Stimulated activated CD4-positive, alpha-beta T cell treated with anti-CD3 and anti-CD28 coated beads, TNF-alpha, amount 100 ng/mL, for 4 hours (primary cell): Measurements from ENCODE around the gene TAS1R3.
"Not testable (repeated sequence)": the region's sequence is repeated elsewhere in the genome, so short reads cannot be mapped to it uniquely, and the experiment has no call there.

Source experiments
- DNase-seq, 3 experiments: peaks; one replicate each; pipeline ENCODE4 v3.0.0-alpha.2; 2020; ENCODE audit warnings: low read depth in 3 of 3

Gene TAS1R3

GRCh38 chr1:1309251-1310108 is 21.6 kb upstream of the TAS1R3 start:
- no peak for DNase-seq

- no peak for DNase-seq
Measured at GRCh38 chr1:1310109-1310385, 21.0 kb upstream of the TAS1R3 start.

GRCh38 chr1:1310476-1311053 is 20.5 kb upstream of the TAS1R3 start:
- no peak for DNase-seq

GRCh38 chr1:1311107-1312104 is 19.7 kb upstream of the TAS1R3 start:
- DNase-seq, result no peak

GRCh38 chr1:1312450-1313314 is 18.4 kb upstream of the TAS1R3 start:
- no peak for DNase-seq

GRCh38 chr1:1313500-1314236 is 17.4 kb upstream of the TAS1R3 start:
- no peak for DNase-seq

- no peak for DNase-seq
Measured at GRCh38 chr1:1314237-1314586, 16.9 kb upstream of the TAS1R3 start.

GRCh38 chr1:1314678-1315335 is 16.3 kb upstream of the TAS1R3 start:
- DNase-seq, result no peak

GRCh38 chr1:1315435-1315954 is 15.6 kb upstream of the TAS1R3 start:
- no peak for DNase-seq

GRCh38 chr1:1316199-1316598 is 14.9 kb upstream of the TAS1R3 start:
- DNase-seq, result not testable (repeated sequence)

GRCh38 chr1:1317420-1317819 is 13.7 kb upstream of the TAS1R3 start:
- no peak for DNase-seq

- DNase-seq, result no peak
Measured at GRCh38 chr1:1318131-1318652, 12.9 kb upstream of the TAS1R3 start.

- DNase-seq, result no peak
Measured at GRCh38 chr1:1318777-1319645, 12.1 kb upstream of the TAS1R3 start.

- DNase-seq, result no peak
Measured at GRCh38 chr1:1319646-1319941, 11.5 kb upstream of the TAS1R3 start.

- DNase-seq, result no peak
Measured at GRCh38 chr1:1320666-1321448, 10.2 kb upstream of the TAS1R3 start.

- no peak for DNase-seq
Measured at GRCh38 chr1:1321477-1321876, 9.6 kb upstream of the TAS1R3 start.

GRCh38 chr1:1322418-1322817 is 8.7 kb upstream of the TAS1R3 start:
- no peak for DNase-seq

- no peak for DNase-seq
Measured at GRCh38 chr1:1322952-1323351, 8.1 kb upstream of the TAS1R3 start.
